Midbrain (tissue), 1 donor: ENCODE measurements around the gene ACOX2.

Source experiments
- DNase-seq: peaks from one replicate; lab custom pipeline; 2025; lab: John Stamatoyannopoulos, UW

ACOX2 gene

GRCh38 chr3:58507356-58508078, 29.5 kb downstream of the ACOX2 start:
- no peak for DNase-seq

GRCh38 chr3:58502872-58503271, 34.1 kb downstream of the ACOX2 start:
- no peak for DNase-seq

GRCh38 chr3:58497097-58497496, 39.9 kb downstream of the ACOX2 start:
- DNase-seq: peak; percentile 67

- no peak for DNase-seq
These were observed 40.7 kb downstream of the ACOX2 start for GRCh38 chr3:58496206-58496857.

- no peak for DNase-seq
These were observed 41.9 kb downstream of the ACOX2 start for GRCh38 chr3:58495101-58495500.

- DNase-seq: no peak
These were observed 42.9 kb downstream of the ACOX2 start for GRCh38 chr3:58494107-58494506.

- no peak for DNase-seq
These were observed 44.5 kb downstream of the ACOX2 start for GRCh38 chr3:58492494-58492905.

- DNase-seq: peak; percentile 91
These were observed 45.2 kb downstream of the ACOX2 start, which contains the start of gene KCTD6 for GRCh38 chr3:58491506-58492402. KCTD6 (plus strand) TSS chr3:58492096; CDS start chr3:58498756, 6,660 bp downstream.

- no peak for DNase-seq
These were observed 46.0 kb downstream of the ACOX2 start for GRCh38 chr3:58490860-58491501.

GRCh38 chr3:58488967-58489366, 48.0 kb downstream of the ACOX2 start:
- DNase-seq: no peak

GRCh38 chr3:58487140-58487886, 49.7 kb downstream of the ACOX2 start:
- DNase-seq: no peak

GRCh38 chr3:58485801-58486435, 51.1 kb downstream of the ACOX2 start:
- no peak for DNase-seq

- DNase-seq: no peak
These were observed 52.3 kb downstream of the ACOX2 start for GRCh38 chr3:58484722-58485069.

GRCh38 chr3:58484045-58484721, 52.8 kb downstream of the ACOX2 start:
- DNase-seq: no peak

- DNase-seq: no peak
These were observed 53.9 kb downstream of the ACOX2 start for GRCh38 chr3:58482917-58483636.

- no peak for DNase-seq
These were observed 56.7 kb downstream of the ACOX2 start for GRCh38 chr3:58480309-58480708.

- no peak for DNase-seq
These were observed 58.2 kb downstream of the ACOX2 start for GRCh38 chr3:58478781-58479180.

- no peak for DNase-seq
These were observed 61.9 kb downstream of the ACOX2 start for GRCh38 chr3:58474967-58475578.

GRCh38 chr3:58474348-58474911, 62.6 kb downstream of the ACOX2 start:
- DNase-seq: no peak
